ENCODE data around the gene GARNL3. TPM values are rescaled to one million over a fixed set of nuclear protein-coding genes. Genes with fewer than 3 reads are reported as not detected.

GARNL3 gene
- total and polyA plus RNA-seq, 2 experiments from 2014 or later, result 24.8 to 34.2 TPM

GRCh38 chr9:127269449-127269848, 4.9 kb downstream of the GARNL3 start:
- Histone ChIP-seq H3K27ac (no peak overlapping the region), H3K36me3 (no peaks in the 10 kb centered on the region), H3K9me3 (ENCODE audit: low read depth) (no peaks in the 10 kb centered on the region), H3K4me3 (no peak overlapping the region), H3K27me3 (no peaks in the 10 kb centered on the region), H3K4me1 (ENCODE audit: low read depth) (peaks cover under 1% of the 10 kb centered on the region)
- TF ChIP-seq, protein P1, sequence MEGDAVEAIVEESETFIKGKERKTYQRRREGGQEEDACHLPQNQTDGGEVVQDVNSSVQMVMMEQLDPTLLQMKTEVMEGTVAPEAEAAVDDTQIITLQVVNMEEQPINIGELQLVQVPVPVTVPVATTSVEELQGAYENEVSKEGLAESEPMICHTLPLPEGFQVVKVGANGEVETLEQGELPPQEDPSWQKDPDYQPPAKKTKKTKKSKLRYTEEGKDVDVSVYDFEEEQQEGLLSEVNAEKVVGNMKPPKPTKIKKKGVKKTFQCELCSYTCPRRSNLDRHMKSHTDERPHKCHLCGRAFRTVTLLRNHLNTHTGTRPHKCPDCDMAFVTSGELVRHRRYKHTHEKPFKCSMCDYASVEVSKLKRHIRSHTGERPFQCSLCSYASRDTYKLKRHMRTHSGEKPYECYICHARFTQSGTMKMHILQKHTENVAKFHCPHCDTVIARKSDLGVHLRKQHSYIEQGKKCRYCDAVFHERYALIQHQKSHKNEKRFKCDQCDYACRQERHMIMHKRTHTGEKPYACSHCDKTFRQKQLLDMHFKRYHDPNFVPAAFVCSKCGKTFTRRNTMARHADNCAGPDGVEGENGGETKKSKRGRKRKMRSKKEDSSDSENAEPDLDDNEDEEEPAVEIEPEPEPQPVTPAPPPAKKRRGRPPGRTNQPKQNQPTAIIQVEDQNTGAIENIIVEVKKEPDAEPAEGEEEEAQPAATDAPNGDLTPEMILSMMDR (IDR thresholded peaks at IDR 0.05; ENCODE audit: low read depth, low read length), result no peak
- DNase-seq (ENCODE audit: low read depth in 1 of 2, low spot score in 1 of 2), result no peak

GRCh38 chr9:127273326-127273725, 8.8 kb downstream of the GARNL3 start:
- Histone ChIP-seq H3K4me1 (ENCODE audit: low read depth) (no peaks in the 10 kb centered on the region), H3K36me3 (no peaks in the 10 kb centered on the region), H3K27me3 (no peaks in the 10 kb centered on the region), H3K27ac (no peak overlapping the region), H3K4me3 (no peak overlapping the region), H3K9me3 (ENCODE audit: low read depth) (no peaks in the 10 kb centered on the region)
- no peak for DNase-seq (ENCODE audit: low read depth in 1 of 2, low spot score in 1 of 2)
- TF ChIP-seq, protein P1 (IDR thresholded peaks at IDR 0.05; ENCODE audit: low read depth, low read length), result no peak

DNA sequence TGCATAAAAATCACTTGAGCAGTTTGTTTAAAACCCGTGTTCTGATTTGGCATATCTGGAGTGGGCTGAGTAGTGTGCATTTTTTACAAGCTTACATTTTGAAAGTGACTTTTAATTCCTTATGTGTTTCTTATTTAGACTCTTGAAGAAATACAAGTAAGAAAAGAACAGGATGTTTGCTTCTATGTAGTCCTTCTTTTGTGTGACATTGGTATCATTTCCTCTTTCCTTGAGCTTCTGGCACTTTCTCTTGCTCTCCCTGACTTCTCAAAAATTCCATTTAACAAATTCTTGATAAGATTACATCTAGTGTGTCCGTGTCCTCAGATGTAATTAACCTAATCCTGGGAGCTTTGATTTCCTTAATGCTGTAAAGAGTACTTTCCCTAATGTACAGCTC, 12.5 kb downstream of the GARNL3 start:
- Histone ChIP-seq H3K27me3 (no peaks in the 10 kb centered on the region), H3K27ac (no peak overlapping the region), H3K9me3 (ENCODE audit: low read depth) (no peaks in the 10 kb centered on the region), H3K36me3 (no peaks in the 10 kb centered on the region), H3K4me1 (ENCODE audit: low read depth) (peaks cover 9% of the 10 kb centered on the region), H3K4me3 (no peak overlapping the region)
- TF ChIP-seq, protein P1 (IDR thresholded peaks at IDR 0.05; ENCODE audit: low read depth, low read length), result no peak
- no peak for DNase-seq (ENCODE audit: low read depth in 1 of 2, low spot score in 1 of 2)

GRCh38 chr9:127277770-127278169, 13.2 kb downstream of the GARNL3 start:
- no peaks in the 10 kb centered on the region for H3K36me3 ChIP-seq
- DNase-seq (ENCODE audit: low read depth in 1 of 2, low spot score in 1 of 2), result no peak
- H3K4me3 ChIP-seq, result no peak overlapping the region
- TF ChIP-seq, protein P1 (IDR thresholded peaks at IDR 0.05; ENCODE audit: low read depth, low read length), result no peak
- no peaks in the 10 kb centered on the region for H3K27me3 ChIP-seq
- peaks cover 9% of the 10 kb centered on the region for H3K4me1 ChIP-seq (ENCODE audit: low read depth)
- H3K27ac ChIP-seq, result no peak overlapping the region
- H3K9me3 ChIP-seq (ENCODE audit: low read depth), result no peaks in the 10 kb centered on the region

DNA sequence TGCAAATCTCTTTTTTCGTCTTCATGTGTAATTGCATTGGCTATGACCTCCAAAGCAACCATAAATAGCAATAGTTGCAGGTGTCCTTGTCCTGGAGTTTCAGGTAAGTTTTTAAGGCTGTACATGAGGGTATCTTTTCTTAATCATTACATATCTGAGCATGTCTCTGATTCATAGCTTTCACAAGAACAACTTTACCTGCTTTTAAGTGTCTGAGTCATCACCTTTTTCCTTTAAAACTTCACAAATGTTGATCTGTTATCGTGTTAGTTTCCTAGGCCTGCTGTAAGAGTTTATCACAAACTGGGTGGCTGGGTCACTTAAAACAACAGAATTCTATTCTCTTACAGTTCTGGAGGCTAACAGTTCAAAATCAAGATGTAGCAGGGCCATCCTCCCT, 13.8 kb downstream of the GARNL3 start:
- TF ChIP-seq, protein P1 (IDR thresholded peaks at IDR 0.05; ENCODE audit: low read depth, low read length), result no peak
- H3K9me3 ChIP-seq (ENCODE audit: low read depth), result no peaks in the 10 kb centered on the region
- H3K4me3 ChIP-seq, result no peak overlapping the region
- DNase-seq (ENCODE audit: low read depth in 1 of 2, low spot score in 1 of 2), result no peak
- no peaks in the 10 kb centered on the region for H3K27me3 ChIP-seq
- H3K27ac ChIP-seq, result no peak overlapping the region
- no peaks in the 10 kb centered on the region for H3K36me3 ChIP-seq
- peaks cover 9% of the 10 kb centered on the region for H3K4me1 ChIP-seq (ENCODE audit: low read depth)

All from cardiac muscle cell (in vitro differentiated cells and primary cell).